Keratinocyte (primary cell): ENCODE measurements around the gene FLYWCH1.

Experiments
- CTCF ChIP-seq, 3 experiments: IDR thresholded peaks in 1 of 3; conservative IDR thresholded peaks in 1 of 3; optimal IDR thresholded peaks in 1 of 3; 2 replicates in 2 of 3; 3 replicates in 1 of 3; pipeline versions ENCODE3 to v1.5.1; 2011; ENCODE audit warnings: low read length in 3 of 3, mild to moderate bottlenecking in 3 of 3, moderate library complexity in 2 of 3, control low read depth in 1 of 3, inconsistent platforms in 1 of 3; ENCODE audit not compliant: insufficient read depth in 2 of 3; ENCODE audit errors: extremely low read depth in 1 of 3
- EZH2 ChIP-seq: IDR thresholded peaks from one replicate; pipeline ENCODE4 v1.6.1; 2012; ENCODE audit warnings: inconsistent platforms, mild to moderate bottlenecking, low read length, moderate library complexity

DNA sequence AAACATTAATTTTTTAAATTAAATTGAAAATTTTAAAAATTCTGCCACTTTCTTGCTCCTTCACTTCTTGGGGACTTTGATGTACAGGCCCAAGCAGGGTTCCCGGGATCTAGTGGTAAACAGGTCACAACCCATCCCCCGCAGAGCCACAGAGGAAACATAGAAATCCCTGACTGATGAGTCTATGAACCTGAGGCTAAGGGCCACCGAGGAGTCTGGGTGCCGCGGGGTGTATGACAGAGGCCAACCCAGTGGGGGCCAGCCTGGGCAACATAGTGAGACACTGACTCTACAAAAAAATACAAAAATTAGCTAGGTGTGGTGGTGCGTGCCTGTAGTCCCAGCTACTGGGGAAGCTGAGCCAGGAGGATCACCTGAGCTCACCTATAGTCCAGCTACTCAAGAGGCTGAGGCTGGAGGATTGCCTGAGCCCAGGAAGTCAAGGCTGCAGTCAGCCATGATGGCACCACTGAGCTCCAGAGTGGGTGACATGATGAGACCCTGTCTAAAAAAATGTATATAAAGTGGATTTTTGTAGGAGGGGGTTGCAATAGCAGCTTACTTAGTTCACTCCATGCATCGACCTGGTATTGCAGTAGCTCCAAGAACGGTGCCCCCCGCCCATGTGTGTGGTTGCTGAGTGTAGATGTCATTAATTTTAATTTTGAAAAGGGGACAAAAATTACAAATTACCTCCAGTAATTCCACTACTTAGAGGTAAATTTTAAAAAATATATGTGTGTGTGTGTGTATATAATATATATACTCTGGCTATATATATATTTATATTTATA lies 9.2 kb upstream of the FLYWCH1 start:
- TF ChIP-seq CTCF (optimal IDR thresholded peaks at IDR 0.05 in 1 of 3, IDR thresholded peaks at IDR 0.05 in 1 of 3, conservative IDR thresholded peaks at IDR 0.05 in 1 of 3; ENCODE audit: extremely low read depth in 1 of 3, insufficient read depth in 2 of 3, low read length in 3 of 3), result no peak
- TF ChIP-seq EZH2, result no peak
